ENCODE measurements around the gene EHMT2. TPM values are rescaled to one million over a fixed set of nuclear protein-coding genes. Genes with fewer than 3 reads are reported as not detected.

Gene EHMT2
- total and polyA plus RNA-seq, 2 of the 13 experiments (the other 11 are each of a cell fraction or from before 2014, with no cell fraction given) = 55.2 to 69.2 TPM

GRCh38 chr6:31901953-31902643 lies 4.6 kb upstream of the EHMT2 start, which contains the start of gene ZBTB12 (continued):
- peak; percentile 72 for TF ChIP-seq MYPOP (CRISPR knock-in tag; IDR thresholded peaks at IDR 0.05)
- TF ChIP-seq FOXA1 (IDR thresholded peaks at IDR 0.05) = no peak
- TF ChIP-seq FOXA1 (CRISPR knock-in tag; IDR thresholded peaks at IDR 0.05) = peak; percentile 4; the same call in 1 of the 2 replicates
- peak; percentile 76; the same call in 1 of the 2 replicates for TF ChIP-seq PREB (CRISPR knock-in tag; IDR thresholded peaks at IDR 0.05)
- peak; percentile 69; the same call in 1 of the 2 replicates for TF ChIP-seq THAP11 (CRISPR knock-in tag; IDR thresholded peaks at IDR 0.05)
- peak; percentile 74 for TF ChIP-seq PATZ1 (CRISPR knock-in tag; IDR thresholded peaks at IDR 0.05)
- TF ChIP-seq ZFX (CRISPR knock-in tag; IDR thresholded peaks at IDR 0.05; ENCODE audit: low read depth) = peak; percentile 57
- peak; percentile 60 for TF ChIP-seq GABPB1 (CRISPR knock-in tag; IDR thresholded peaks at IDR 0.05)
- peak; percentile 96 for TF ChIP-seq MAZ (IDR thresholded peaks at IDR 0.05; ENCODE audit: borderline replicate concordance, low read depth, low read length)
- TF ChIP-seq MAZ (CRISPR knock-in tag; IDR thresholded peaks at IDR 0.05; ENCODE audit: low read depth) = peak; percentile 98
- no peak for TF ChIP-seq ZBED4 (CRISPR knock-in tag; IDR thresholded peaks at IDR 0.05; ENCODE audit: borderline replicate concordance)
- TF ChIP-seq ZBTB1 (CRISPR knock-in tag; IDR thresholded peaks at IDR 0.05; ENCODE audit: borderline replicate concordance) = peak; percentile 86
- peak; percentile 98 for TF ChIP-seq ZBTB14 (CRISPR knock-in tag; IDR thresholded peaks at IDR 0.05)
- TF ChIP-seq ZMYM4 (CRISPR knock-in tag; IDR thresholded peaks at IDR 0.05) = no peak; the same call in none of the 2 replicates
- no peak for TF ChIP-seq PBX3 (CRISPR knock-in tag; IDR thresholded peaks at IDR 0.05; ENCODE audit: borderline replicate concordance)
- 0 out of 2 replicates have a peak, but pooled peaks have one; percentile 87 for TF ChIP-seq ZC3H13 (CRISPR knock-in tag; IDR thresholded peaks at IDR 0.05)
- TF ChIP-seq ZNF563 (CRISPR knock-in tag; IDR thresholded peaks at IDR 0.05) = peak; percentile 85
- no peak for TF ChIP-seq YEATS2 (CRISPR knock-in tag; IDR thresholded peaks at IDR 0.05; ENCODE audit: borderline replicate concordance)

All from HepG2 (cell line).